Hepatocyte (in vitro differentiated cells): ENCODE measurements around the gene UNC45B. TPM values are rescaled to one million over a fixed set of nuclear protein-coding genes. Genes with fewer than 3 reads are reported as not detected.

Experiments used
- DNase-seq: peaks from one replicate; pipeline ENCODE4 v3.0.0-alpha.2; 2016; ENCODE audit warnings: low spot score
- H2AFZ ChIP-seq: fragments of 200-600 bp; sonication (generic); 2 replicates; pipeline ENCODE4 v1.6.0; 2016; ENCODE audit warnings: antibody characterized with exemption, mild to moderate bottlenecking
- H3K27ac ChIP-seq: fragments of 200-600 bp; sonication (generic); 2 replicates; pipeline ENCODE4 v1.5.1; 2016; ENCODE audit warnings: mild to moderate bottlenecking
- H3K27me3 ChIP-seq: fragments of 200-600 bp; sonication (generic); 2 replicates; pipeline ENCODE4 v1.6.1; 2016
- H3K36me3 ChIP-seq: fragments of 200-600 bp; sonication (generic); replicated peaks from 2 replicates; pipeline ENCODE4 v1.5.1; 2016; ENCODE audit warnings: low read depth; ENCODE audit not compliant: insufficient read depth
- H3K4me1 ChIP-seq: fragments of 200-600 bp; sonication (generic); 2 replicates; pipeline ENCODE4 v1.5.1; 2016; ENCODE audit warnings: mild to moderate bottlenecking, moderate library complexity; ENCODE audit not compliant: insufficient read depth
- H3K4me2 ChIP-seq: fragments of 200-600 bp; sonication (generic); 2 replicates; pipeline ENCODE4 v1.6.0; 2016
- H3K4me3 ChIP-seq: fragments of 200-600 bp; sonication (generic); 2 replicates; pipeline ENCODE4 v1.5.1; 2016; ENCODE audit warnings: mild to moderate bottlenecking
- H3K79me2 ChIP-seq: fragments of 200-600 bp; sonication (generic); 2 replicates; pipeline ENCODE4 v1.6.0; 2017; ENCODE audit warnings: mild to moderate bottlenecking
- H3K9me2 ChIP-seq: fragments of 200-600 bp; sonication (generic); replicated peaks from 2 replicates; pipeline ENCODE4 v1.6.0; 2017; ENCODE audit warnings: mild to moderate bottlenecking; ENCODE audit not compliant: insufficient read depth
- H3K9me3 ChIP-seq: fragments of 200-600 bp; sonication (generic); 2 replicates; pipeline ENCODE4 v1.5.1; 2016; ENCODE audit warnings: low read depth, mild to moderate bottlenecking
- H4K20me1 ChIP-seq: fragments of 200-600 bp; sonication (generic); 2 replicates; pipeline ENCODE4 v1.6.0; 2016; ENCODE audit warnings: mild to moderate bottlenecking; ENCODE audit not compliant: insufficient read depth, poor library complexity, severe bottlenecking
- EZH2 ChIP-seq: fragments of 200-600 bp; sonication (generic); IDR thresholded peaks from 2 replicates; pipeline ENCODE4 v1.6.1; 2016; ENCODE audit warnings: antibody characterized with exemption, mild to moderate bottlenecking, borderline replicate concordance
- EZH2phosphoT487 ChIP-seq: fragments of 200-600 bp; sonication (generic); IDR thresholded peaks from one replicate; pipeline ENCODE4 v1.6.1; 2018; ENCODE audit warnings: antibody characterized with exemption, mild to moderate bottlenecking, low read depth, moderate library complexity; ENCODE audit not compliant: unreplicated experiment, severe bottlenecking
- WGBS: methylation state at CpG from one replicate; pipeline ENCODE4 v1.1.6; 2016; ENCODE audit warnings: low lambda C conversion rate; ENCODE audit errors: missing lambda C conversion rate; 5-methylcytosine and 5-hydroxymethylcytosine counted together
- polyA plus RNA-seq: library from polyadenylated mRNA; unstranded; fragments of >200 nt; fragmentation: Nextera tagmentation; extraction: Ambion mirVana; gene quantifications from 2 replicates; pipeline ENCODE4 v1.2.1, GENCODE V29; 2016
- total RNA-seq: library from RNA; depleted of rRNA; stranded (reverse); fragments of >200 nt; gene quantifications from 2 replicates; pipeline ENCODE4 v1.2.3, GENCODE V29; 2014
- TF ChIP-seq, protein P1 (sequence below): fragments of 200-600 bp; sonication (generic); IDR thresholded peaks from 2 replicates; pipeline ENCODE4 v1.5.1; 2016; ENCODE audit warnings: antibody characterized with exemption, mild to moderate bottlenecking; ENCODE audit not compliant: poor library complexity

UNC45B gene
- total and polyA plus RNA-seq, 2 experiments from 2014 or later: not detected

DNA sequence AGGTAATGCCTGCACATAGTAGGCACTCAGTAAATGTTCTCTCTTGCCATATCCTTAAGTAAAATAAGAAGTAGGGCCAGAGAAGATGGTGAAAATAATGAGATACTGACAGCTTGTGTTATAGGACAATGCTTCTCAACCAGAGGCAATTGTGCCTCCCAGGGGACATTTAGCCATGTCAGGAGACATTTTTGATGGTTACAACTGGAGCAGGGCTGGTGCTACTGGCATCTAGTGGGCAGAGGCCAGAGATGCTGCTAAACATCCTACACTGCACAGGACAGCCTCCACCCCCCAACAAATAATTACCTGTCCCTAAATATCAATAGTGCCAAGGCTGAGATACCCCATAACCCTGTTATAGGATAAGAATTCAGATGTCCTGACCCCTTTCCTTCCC lies 29.6 kb upstream of the UNC45B start:
- TF ChIP-seq EZH2phosphoT487 (no peak), EZH2 (no peak)
- TF ChIP-seq, protein P1, sequence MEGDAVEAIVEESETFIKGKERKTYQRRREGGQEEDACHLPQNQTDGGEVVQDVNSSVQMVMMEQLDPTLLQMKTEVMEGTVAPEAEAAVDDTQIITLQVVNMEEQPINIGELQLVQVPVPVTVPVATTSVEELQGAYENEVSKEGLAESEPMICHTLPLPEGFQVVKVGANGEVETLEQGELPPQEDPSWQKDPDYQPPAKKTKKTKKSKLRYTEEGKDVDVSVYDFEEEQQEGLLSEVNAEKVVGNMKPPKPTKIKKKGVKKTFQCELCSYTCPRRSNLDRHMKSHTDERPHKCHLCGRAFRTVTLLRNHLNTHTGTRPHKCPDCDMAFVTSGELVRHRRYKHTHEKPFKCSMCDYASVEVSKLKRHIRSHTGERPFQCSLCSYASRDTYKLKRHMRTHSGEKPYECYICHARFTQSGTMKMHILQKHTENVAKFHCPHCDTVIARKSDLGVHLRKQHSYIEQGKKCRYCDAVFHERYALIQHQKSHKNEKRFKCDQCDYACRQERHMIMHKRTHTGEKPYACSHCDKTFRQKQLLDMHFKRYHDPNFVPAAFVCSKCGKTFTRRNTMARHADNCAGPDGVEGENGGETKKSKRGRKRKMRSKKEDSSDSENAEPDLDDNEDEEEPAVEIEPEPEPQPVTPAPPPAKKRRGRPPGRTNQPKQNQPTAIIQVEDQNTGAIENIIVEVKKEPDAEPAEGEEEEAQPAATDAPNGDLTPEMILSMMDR: no peak
- H4K20me1 ChIP-seq: no peaks in the 10 kb centered on the region
- no peaks in the 10 kb centered on the region for H3K27me3 ChIP-seq
- no peak overlapping the region for H2AFZ ChIP-seq
- no peaks in the 10 kb centered on the region for H3K36me3 ChIP-seq
- peak overlapping the region; percentile 96 for H3K4me2 ChIP-seq
- DNase-seq: no peak
- H3K4me1 ChIP-seq: peaks cover 8% of the 10 kb centered on the region
- no peaks in the 10 kb centered on the region for H3K9me2 ChIP-seq
- H3K79me2 ChIP-seq: peaks cover 11% of the 10 kb centered on the region
- H3K4me3 ChIP-seq: no peak overlapping the region
- H3K9me3 ChIP-seq: no peaks in the 10 kb centered on the region
- H3K27ac ChIP-seq: no peak overlapping the region

DNA sequence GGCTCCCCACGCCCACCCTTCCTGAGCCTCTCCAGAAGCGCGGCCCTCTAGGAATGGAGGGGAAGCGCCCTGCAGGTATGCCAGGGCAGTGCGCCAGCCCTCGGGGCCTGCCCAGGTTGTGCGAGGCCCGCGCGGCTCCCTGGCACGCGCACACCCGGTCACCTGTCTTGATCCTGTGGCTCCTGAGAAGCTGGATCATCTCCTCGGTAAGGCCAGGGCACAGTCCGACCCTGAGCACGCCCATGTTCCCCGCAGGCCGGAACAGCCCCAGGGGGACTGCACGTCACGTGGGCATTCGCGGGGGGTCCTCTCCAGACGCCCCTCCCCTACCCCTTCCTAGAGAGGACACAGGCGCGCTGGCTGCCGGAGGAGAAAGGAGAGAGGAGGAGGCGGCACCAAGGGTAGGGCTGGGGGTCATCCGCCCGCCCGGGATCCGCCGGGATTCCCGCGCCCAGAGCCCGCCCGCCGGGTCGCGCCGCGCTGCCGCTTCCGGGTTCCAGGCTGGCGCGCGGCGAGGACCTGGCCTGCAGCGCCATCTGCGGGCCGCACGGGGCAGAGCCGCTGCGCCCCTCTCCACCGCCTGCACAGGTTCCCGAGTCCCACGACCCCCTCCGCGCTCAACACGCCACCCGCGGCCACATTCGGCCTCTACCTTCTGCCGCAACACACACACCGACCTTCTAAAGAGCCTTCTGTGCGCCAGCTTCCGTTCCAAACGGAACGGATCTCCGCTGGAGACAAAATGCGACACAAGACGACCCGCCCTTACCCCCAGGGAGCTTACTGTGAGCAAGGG lies 28.0 kb upstream of the UNC45B start, which contains the start of gene RAD51D:
Gene RAD51D (minus strand): TSS at position 491 of the 796 bp plus-strand sequence. CDS start 247 bp downstream, at position 244.
- peak within 1 kb of the TSS; percentile 98 for H2AFZ ChIP-seq
- 2% methylated on average over 59 of the region's 72 CpGs for WGBS
- peak within 1 kb of the TSS; percentile 94 for H3K4me3 ChIP-seq
- H3K4me1 ChIP-seq: peaks cover 8% of the 10 kb centered on the region
- TF ChIP-seq, protein P1: peak; percentile 93
- no peak for TF ChIP-seq EZH2phosphoT487
- no peaks in the 10 kb centered on the region for H3K9me3 ChIP-seq
- H4K20me1 ChIP-seq: no peaks in the 10 kb centered on the region
- H3K36me3 ChIP-seq: no peaks in the 10 kb centered on the region
- H3K27me3 ChIP-seq: no peaks in the 10 kb centered on the region
- peaks cover 11% of the 10 kb centered on the region for H3K79me2 ChIP-seq
- peak; percentile 91 for DNase-seq
- no peaks in the 10 kb centered on the region for H3K9me2 ChIP-seq
- peak within 1 kb of the TSS; percentile 96 for H3K4me2 ChIP-seq
- peak within 1 kb of the TSS; percentile 72 for H3K27ac ChIP-seq

DNA sequence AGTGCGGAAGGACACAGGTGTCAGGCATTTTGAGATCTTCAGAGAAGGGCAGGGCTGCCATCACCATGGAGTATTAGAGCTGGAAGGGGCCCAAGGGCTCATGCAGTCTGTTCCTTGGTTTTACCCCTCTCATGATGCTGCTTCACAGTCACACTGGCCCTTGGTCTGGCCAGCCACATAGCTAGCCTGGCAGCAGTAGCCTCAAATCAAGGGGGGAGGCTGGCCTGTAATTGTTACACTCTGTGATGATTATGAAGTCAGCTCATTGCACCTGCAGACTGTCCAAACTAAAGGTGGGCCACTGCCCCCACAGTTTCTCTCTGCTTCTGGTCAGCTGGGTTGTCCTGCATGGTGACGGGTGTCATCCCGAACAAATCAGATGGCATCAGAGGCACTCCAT lies 26.3 kb upstream of the UNC45B start, which contains the start of gene FNDC8:
Gene FNDC8 (plus strand): TSS at position 301 of the 400 bp plus-strand sequence. CDS start 79 bp downstream, at position 380.
- WGBS: 90% methylated on average over 3 of the region's 3 CpGs

More for the DNA sequence above, 26.3 kb upstream of the UNC45B start, which contains the start of gene FNDC8:
- Histone ChIP-seq H3K27me3 (no peaks in the 10 kb centered on the region), H3K79me2 (peaks cover 11% of the 10 kb centered on the region), H3K9me3 (no peaks in the 10 kb centered on the region), H3K9me2 (no peaks in the 10 kb centered on the region), H2AFZ (no peak within 1 kb of the TSS), H3K4me2 (no peak within 1 kb of the TSS), H3K27ac (no peak within 1 kb of the TSS), H3K4me1 (peaks cover 8% of the 10 kb centered on the region), H3K36me3 (no peaks in the 10 kb centered on the region), H4K20me1 (no peaks in the 10 kb centered on the region), H3K4me3 (no peak within 1 kb of the TSS)
- no peak for DNase-seq
- TF ChIP-seq EZH2 (no peak), EZH2phosphoT487 (no peak)
- TF ChIP-seq, protein P1: no peak
